ENCODE results near the gene BLOC1S5. TPM values are rescaled to one million over a fixed set of nuclear protein-coding genes. Genes with fewer than 3 reads are reported as not detected.

The BLOC1S5 gene
- total and polyA plus RNA-seq, 2 of the 13 experiments (the other 11 are each of a cell fraction or from before 2014, with no cell fraction given) = 10.5 to 41.5 TPM

DNA sequence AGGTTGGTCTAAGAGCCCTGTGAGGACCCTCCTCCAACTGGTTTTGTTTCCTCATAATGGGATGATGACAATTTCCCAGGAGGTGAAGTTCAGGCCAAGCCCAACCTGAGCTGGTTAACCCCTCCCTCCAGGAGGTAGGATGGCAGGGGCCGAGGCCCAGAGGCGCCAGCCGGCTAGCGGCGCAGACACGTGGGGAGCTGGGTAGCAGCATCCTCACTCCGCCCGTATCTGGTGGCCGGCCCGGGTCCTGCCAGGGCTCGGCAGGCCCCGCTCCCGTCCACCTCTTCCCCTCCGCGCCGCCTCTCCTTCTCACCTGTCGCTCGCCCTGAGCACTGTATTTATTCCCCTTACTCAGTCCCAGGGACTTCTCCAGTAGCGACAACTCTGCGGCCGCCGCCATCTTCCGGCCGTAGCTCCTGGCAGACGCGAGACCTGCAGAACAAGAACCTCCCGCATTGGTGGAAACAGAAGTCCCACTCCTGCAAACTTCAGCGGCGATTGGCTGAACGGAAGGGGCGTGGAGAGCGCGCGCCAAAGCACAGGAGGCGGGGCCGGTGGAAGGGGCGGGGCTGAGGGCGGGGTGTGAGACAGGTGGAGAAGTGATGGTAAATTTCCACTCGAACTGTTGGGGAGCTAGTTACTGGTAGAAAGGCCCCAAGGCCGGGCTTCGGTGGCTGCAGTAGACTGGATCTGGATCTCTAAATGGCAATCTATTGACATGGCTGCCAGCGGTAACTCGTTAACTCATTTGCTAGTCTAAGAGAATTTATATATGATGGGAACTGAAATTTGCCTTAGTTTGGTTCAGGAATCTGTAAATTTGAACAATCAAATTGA lies 38.2 kb upstream of the BLOC1S5 start, which contains the start of gene EEF1E1 (continued):
- peak; percentile 74; the same call in 1 of the 2 replicates for TF ChIP-seq SMAD3 (CRISPR knock-in tag; IDR thresholded peaks at IDR 0.05)
- TF ChIP-seq CREM (IDR thresholded peaks at IDR 0.05) = peak; percentile 76
- no peak for TF ChIP-seq CREM (CRISPR knock-in tag; IDR thresholded peaks at IDR 0.05)
- peak; percentile 82; the same call in 1 of the 2 replicates for TF ChIP-seq ZNF678 (CRISPR knock-in tag; IDR thresholded peaks at IDR 0.05)
- TF ChIP-seq ZNF33B (CRISPR knock-in tag; IDR thresholded peaks at IDR 0.05) = peak; percentile 36; the same call in 1 of the 2 replicates
- TF ChIP-seq, protein P1, sequence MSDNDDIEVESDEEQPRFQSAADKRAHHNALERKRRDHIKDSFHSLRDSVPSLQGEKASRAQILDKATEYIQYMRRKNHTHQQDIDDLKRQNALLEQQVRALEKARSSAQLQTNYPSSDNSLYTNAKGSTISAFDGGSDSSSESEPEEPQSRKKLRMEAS (IDR thresholded peaks at IDR 0.05) = peak; percentile 98
- no peak for TF ChIP-seq EEA1 (CRISPR knock-in tag; IDR thresholded peaks at IDR 0.05; ENCODE audit: borderline replicate concordance)
- TF ChIP-seq ELF3 (CRISPR knock-in tag; IDR thresholded peaks at IDR 0.05) = peak; percentile 19
- TF ChIP-seq, protein P2, sequence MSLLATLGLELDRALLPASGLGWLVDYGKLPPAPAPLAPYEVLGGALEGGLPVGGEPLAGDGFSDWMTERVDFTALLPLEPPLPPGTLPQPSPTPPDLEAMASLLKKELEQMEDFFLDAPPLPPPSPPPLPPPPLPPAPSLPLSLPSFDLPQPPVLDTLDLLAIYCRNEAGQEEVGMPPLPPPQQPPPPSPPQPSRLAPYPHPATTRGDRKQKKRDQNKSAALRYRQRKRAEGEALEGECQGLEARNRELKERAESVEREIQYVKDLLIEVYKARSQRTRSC (CRISPR knock-in tag; IDR thresholded peaks at IDR 0.05; ENCODE audit: low read depth) = no peak
- TF ChIP-seq RBFOX2 (IDR thresholded peaks at IDR 0.05; ENCODE audit: low read depth, low read length) = peak; percentile 93
- peak; percentile 71; the same call in 1 of the 2 replicates for TF ChIP-seq KIAA2018 (CRISPR knock-in tag; IDR thresholded peaks at IDR 0.05; ENCODE audit: borderline replicate concordance)
- TF ChIP-seq, protein P3, sequence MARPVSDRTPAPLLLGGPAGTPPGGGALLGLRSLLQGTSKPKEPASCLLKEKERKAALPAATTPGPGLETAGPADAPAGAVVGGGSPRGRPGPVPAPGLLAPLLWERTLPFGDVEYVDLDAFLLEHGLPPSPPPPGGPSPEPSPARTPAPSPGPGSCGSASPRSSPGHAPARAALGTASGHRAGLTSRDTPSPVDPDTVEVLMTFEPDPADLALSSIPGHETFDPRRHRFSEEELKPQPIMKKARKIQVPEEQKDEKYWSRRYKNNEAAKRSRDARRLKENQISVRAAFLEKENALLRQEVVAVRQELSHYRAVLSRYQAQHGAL (CRISPR knock-in tag; IDR thresholded peaks at IDR 0.05; ENCODE audit: not compliant biosample characterization) = no peak
- peak; percentile 54; the same call in 1 of the 2 replicates for TF ChIP-seq ZBED4 (CRISPR knock-in tag; IDR thresholded peaks at IDR 0.05; ENCODE audit: borderline replicate concordance)
